Muscle of arm (tissue), 12 donors: ENCODE measurements around the gene BCKDK. TPM values are rescaled to one million over a fixed set of nuclear protein-coding genes. Genes with fewer than 3 reads are reported as not detected.
"Not testable (repeated sequence)": the region's sequence is repeated elsewhere in the genome, so short reads cannot be mapped to it uniquely, and the experiment has no call there.

Experiments
- DNase-seq: peaks from one replicate; pipeline ENCODE4 v3.0.0-alpha.2; 2013
- polyA plus RNA-seq, 12 donors: library from polyadenylated mRNA; unstranded; fragments of 120-200 nt; gene quantifications; one replicate each; pipeline ENCODE4 v1.2.1, GENCODE V29; 2013; ENCODE audit not compliant: insufficient read length in 12 of 12

The BCKDK gene
- polyA plus RNA-seq, 12 donors: 19.1 to 30.0 (median 24.8) TPM; not detected in 1

DNA sequence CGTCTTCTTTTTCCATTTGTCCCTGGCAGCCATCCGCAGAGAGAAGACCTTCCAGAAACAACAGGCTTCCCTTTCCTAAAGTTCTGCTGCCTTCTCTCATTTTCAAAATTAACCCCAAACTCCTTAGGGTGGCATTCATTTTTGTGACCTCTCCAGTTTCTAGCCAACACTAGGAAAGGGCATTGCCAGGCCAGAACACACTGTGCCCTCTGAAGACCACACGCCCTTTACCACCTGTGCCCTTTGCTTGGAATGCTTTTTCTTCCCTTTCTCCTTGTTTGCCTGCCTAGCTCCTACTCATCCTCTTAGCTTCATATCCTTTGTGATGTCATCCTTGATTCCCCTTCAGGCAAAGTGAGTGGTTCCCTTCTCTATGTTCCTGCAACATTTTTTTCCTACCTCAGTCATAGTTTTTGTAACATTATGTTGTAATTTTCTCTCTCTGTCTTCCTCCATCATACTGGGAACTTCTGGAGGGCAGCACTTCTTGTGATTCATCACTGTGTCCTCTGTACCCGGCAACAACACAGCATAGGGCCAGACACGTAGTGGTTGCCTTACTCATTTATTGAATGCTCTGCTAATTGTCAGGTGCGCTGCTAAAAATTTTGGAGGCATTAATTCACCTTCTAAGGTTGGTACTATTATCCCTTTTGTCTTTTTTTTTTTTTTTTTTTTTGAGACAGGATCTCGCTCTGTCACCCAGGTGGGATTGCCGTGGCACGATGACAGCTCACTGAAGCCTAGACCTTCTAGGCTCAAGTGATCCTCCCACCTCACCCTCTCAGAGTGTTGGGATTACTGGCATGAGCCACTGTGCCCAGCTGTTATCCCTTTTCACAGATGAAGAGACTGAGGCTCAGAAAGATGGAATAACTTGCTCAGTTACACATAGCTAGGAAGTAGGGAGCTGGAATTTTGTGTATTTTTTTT is 10.3 kb downstream of the BCKDK start:
- no peak for DNase-seq

DNA sequence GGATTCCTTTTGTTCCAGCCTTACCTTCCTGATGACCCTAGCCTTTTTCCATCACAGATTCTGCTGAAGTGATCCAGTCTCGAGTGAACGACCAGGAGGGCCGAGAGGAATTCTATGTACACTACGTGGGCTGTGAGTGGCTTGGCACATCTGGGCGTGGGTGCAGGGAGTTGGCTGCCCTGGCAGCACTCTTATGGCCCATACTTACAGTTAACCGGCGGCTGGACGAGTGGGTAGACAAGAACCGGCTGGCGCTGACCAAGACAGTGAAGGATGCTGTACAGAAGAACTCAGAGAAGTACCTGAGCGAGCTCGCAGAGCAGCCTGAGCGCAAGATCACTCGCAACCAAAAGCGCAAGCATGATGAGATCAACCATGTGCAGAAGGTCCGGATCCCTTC is 11.9 kb downstream of the BCKDK start:
- no peak for DNase-seq

- no peak for DNase-seq
These were observed 17.7 kb downstream of the BCKDK start for GRCh38 chr16:31125844-31126243.

DNA sequence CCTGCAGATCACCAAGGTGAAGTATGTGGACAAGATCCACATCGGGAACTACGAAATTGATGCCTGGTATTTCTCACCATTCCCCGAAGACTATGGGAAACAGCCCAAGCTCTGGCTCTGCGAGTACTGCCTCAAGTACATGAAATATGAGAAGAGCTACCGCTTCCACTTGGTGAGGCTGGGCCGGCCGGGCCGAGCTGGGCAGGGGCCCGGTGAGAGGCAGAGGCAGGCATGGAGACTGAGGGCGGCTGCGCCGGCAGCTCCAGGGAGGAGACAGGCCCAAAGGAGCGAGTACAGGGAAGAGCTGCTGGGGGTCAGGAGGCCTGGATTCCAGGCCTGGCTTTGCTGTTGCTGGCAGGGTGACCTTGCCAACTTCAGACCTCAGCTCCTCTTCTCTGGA is 19.0 kb downstream of the BCKDK start:
- DNase-seq: no peak

DNA sequence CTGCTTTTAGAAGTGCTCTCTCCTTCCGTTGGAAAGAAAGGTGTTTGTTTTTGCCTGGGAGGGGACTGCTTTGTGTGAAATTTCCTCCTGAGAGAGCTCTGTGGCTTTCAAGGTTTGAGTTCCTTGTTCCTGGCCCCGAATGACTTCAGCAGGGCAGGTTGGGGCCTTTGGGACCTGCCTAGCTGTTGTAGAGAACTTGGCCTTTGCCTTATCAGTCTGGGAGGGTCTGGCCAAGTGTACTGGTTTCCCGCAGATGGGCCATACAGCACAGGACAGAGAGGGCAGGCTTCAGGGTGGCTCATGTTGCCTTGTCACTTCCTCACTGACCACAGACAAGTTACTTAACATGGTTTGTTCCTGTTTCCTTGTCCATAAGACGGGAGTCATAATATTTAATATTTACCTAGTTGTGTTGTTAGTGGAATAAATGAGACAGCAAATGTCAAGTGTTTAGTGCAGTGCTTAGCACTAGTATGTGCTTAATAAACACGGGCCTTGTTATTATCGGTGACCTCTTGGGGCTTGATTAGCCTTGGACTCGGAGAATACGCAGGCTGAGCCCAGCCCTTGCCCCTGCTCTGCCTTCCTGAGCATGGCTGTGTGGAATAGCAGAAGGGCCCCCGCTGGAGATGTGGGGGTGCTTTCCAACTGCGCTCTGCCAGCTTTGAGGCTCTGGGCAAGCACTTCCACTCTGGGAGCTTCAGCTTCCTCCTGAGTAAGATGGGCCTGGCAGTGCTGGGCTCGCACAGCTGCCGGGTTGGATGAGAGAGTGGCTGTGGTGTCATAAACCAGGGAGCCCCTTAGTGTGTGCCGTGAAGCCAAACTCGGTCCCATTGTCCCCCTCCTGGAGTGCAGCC is 20.8 kb downstream of the BCKDK start:
- no peak for DNase-seq

DNA sequence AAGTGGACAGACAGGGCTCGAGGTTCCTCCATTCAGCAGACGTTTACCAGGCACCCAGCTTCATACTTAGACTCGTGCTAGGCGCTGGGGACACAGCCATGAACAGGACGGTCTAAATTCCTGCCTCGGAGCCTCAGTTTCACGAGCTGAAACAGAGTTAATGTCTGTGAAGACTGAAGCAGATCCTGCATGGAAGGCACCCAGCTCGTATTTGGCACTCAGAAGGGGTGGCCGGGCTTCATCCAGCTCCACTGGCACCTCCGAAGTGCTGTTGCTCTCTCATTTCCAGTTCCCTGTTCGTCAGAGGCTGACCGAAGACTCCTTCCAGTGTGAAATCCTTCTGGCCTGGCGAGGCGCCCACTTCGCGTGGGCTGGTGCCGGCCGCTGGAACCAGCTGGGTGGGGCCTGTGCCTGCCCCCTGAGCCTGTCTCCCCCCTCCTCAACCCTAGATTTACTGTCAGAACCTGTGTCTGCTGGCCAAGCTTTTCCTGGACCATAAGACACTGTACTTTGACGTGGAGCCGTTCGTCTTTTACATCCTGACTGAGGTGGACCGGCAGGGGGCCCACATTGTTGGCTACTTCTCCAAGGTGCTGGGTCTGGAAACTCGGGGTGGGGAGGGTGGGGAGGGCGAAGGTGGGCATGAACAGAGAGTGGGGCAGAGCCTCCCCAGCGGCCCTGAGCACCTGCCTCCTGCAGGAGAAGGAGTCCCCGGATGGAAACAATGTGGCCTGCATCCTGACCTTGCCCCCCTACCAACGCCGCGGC is 21.6 kb downstream of the BCKDK start:
- DNase-seq: no peak

DNA sequence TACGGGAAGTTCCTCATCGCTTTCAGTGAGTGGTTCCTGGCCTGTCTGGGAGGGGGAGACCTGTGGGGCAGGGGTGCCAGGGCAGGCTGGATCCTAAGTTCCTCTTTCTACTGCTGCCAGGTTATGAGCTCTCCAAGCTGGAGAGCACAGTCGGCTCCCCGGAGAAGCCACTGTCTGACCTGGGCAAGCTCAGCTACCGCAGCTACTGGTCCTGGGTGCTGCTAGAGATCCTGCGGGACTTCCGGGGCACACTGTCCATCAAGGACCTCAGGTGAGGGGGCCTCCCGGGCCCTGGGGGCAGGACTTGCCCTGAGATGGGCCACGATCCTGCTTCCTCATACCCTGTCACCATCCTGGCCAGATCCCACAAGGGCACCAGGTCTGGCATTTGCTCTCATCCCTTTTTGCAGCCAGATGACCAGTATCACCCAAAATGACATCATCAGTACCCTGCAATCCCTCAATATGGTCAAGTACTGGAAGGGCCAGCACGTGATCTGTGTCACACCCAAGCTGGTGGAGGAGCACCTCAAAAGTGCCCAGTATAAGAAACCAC is 22.2 kb downstream of the BCKDK start:
- no peak for DNase-seq

DNA sequence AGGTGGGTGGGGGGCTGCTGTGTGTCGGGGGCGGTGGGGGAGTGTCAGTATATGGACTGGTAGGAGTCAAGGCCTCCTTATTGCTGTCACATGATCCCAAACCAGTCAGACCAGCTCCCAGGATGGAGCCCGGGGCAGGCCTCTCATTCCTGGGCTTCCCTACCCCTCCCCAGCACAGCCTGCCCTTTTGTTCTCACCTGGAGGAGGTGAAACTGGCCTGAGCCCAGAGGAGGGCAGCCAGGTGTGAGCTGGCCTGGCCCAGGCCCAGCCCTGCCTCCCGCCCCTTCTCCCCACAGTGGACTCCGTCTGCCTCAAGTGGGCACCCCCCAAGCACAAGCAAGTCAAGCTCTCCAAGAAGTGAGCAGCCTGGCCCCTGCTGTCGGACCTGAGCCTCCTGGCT is 22.7 kb downstream of the BCKDK start:
- DNase-seq: no peak

- no peak for DNase-seq
These were observed 23.2 kb downstream of the BCKDK start for GRCh38 chr16:31131416-31131815.

- no peak for DNase-seq
These were observed 23.7 kb downstream of the BCKDK start for GRCh38 chr16:31131841-31132271.

- DNase-seq: no peak
These were observed 24.3 kb downstream of the BCKDK start for GRCh38 chr16:31132303-31132979.

DNA sequence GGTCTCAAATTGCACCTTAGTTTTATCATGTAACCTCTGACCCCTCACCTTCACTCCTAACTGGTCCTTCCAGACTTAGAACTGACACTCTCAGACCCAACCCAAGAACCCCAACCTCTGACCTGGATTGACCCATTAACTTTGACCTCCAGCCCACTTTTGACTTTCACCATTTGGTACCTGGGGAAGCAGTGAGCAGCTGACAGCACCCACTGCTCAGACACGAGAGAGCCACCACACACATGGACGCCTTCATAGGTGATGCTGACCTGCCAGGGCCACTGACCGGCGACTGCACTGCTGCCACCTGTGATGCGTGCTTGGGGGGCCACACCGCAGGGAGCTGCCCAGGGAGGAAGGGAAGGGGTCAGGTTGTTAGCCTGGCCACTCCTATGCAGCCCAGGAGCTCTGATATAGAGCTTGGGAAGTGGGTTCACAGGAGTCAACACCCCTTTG is 24.9 kb downstream of the BCKDK start:
- DNase-seq: no peak

DNA sequence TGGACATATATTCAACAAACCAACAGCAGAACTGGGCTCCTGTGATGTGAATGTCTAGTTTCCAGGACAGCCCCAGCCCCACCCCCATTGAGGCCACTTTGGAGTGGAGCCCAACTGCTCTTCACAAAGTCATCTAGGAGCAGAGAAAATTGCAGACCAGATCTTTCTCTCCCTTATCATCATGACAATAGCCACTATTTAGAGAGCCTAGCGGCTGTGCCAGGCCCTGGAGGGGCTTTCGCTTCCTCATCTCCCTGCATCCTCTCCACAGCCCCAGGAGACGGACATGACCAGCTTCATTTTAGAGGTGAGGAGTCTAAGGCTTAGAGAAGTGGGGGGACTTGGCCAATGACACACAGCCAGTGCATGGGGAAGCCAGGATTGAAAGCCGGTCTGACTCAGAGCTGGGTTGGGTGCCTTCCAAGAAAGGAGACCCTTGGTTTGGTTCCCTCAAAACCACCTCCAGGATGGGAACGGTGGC is 25.9 kb downstream of the BCKDK start:
- DNase-seq: no peak

GRCh38 chr16:31134625-31135534 is 26.7 kb downstream of the BCKDK start:
- no peak for DNase-seq

GRCh38 chr16:31135535-31136286 is 27.5 kb downstream of the BCKDK start, which contains the start of gene PRSS8:
TSS of gene PRSS8 (minus strand) at chr16:31135727. CDS start at chr16:31135498, 229 bp downstream.
- DNase-seq: no peak

- DNase-seq: no peak
These were observed 28.1 kb downstream of the BCKDK start for GRCh38 chr16:31136287-31136662.

DNA sequence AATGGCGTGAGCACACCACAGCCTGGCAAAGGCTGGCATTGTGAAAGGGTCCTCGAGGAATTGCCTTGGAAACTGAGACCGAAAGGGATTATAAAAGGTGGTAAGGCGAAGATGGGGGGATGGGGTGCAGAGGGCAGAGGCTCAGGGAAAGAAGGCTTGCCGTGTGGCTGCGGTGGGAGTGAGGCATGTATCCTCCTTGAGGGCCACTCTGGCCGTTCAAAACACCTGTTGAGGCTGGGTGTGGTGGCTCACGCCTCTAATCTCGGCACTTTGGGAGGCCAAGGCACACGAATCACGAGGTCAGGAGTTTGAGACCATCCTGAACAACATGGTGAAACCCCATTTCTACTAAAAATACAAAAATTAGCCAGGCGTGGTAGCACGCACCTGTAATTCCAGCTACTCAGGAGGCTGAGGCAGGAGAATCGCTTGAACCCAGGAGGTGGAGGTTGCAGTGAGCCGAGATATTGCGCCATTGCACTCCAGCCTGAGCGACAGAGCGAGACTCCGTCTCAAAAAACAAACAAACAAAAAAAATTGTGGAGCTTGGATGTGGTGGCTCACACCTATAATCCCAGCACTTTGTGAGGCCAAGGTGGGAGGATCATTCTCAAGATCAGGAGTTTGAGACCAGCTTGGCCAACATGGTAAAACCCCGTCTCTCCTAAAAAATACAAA is 28.8 kb downstream of the BCKDK start:
- DNase-seq: not testable (repeated sequence)
